ENCODE measurements around the gene PPARG. TPM values are rescaled to one million over a fixed set of nuclear protein-coding genes. Genes with fewer than 3 reads are reported as not detected.
"Not testable (repeated sequence)": the region's sequence is repeated elsewhere in the genome, so short reads cannot be mapped to it uniquely, and the experiment has no call there.

Gene PPARG
- total and polyA plus RNA-seq, 2 donors (not counting 3 experiments of a cell fraction or from before 2014, with no cell fraction given): 0.15 to 1.3 TPM

DNA sequence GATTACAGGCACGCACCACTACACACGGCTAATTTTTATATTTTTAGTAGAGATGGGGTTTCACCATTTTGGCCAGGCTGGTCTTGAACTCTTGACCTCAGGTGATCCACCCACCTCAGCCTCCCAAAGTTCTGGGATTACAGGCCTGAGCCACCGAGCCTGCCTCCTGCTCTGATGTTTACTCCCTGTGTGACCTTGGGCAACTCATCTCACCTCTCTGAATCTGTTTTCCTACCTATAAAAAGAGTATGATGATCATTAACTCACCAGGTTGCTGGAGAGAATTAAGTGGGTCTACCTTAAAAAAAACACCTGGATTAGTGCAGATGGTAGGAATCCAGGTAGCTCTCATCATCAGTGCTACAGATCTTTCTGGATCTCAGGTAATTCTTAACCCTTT, 190.3 kb downstream of the PPARG start:
- H3K9me1 ChIP-seq (replicated peaks; ENCODE audit: control insufficient read depth, extremely low read depth, insufficient read depth, low read length); BruUV-seq (replicated peaks); H3K4me2 ChIP-seq (ENCODE audit: insufficient read depth, low read length); H3K27ac ChIP-seq (ENCODE audit: insufficient read depth, low read depth, low read length); H3K4me3 ChIP-seq (replicated peaks in 1 of 3; ENCODE audit: insufficient read depth in 1 of 3, low read depth in 1 of 3, low read length in 3 of 3); FAIRE-seq; H3K36me3 ChIP-seq (ENCODE audit: control insufficient read depth in 2 of 2, extremely low read depth in 1 of 2, insufficient read depth in 2 of 2, low read length in 2 of 2); H3K79me2 ChIP-seq (ENCODE audit: control insufficient read depth, insufficient read depth, low read length); H3K9me3 ChIP-seq (replicated peaks; ENCODE audit: control insufficient read depth, insufficient read depth, low read length); DNase-seq (ENCODE audit: low read depth, low spot score); H4K20me1 ChIP-seq (replicated peaks; ENCODE audit: control insufficient read depth, extremely low read depth, insufficient read depth, low read length); H3K9ac ChIP-seq (replicated peaks; ENCODE audit: extremely low read depth, insufficient read depth, low read length); H3K27me3 ChIP-seq (ENCODE audit: control insufficient read depth in 2 of 2, insufficient read depth in 2 of 2, low read length in 2 of 2); dilution Hi-C loops (cut with MboI; ENCODE audit: extremely low pct_ligation_motif_present, low sequenced_read_pairs); POLR2A ChIA-PET: not testable (repeated sequence)
- peak overlapping the region; percentile 6 for H2AFZ ChIP-seq (ENCODE audit: low read depth, low read length)
- H3K4me1 ChIP-seq (ENCODE audit: control insufficient read depth, extremely low read depth, insufficient read depth, low read length): peaks cover 18% of the 10 kb centered on the region
- CTCF ChIA-PET: interaction anchor here (0.6 to 7.9 kb wide), 54 partner anchors 9 to 535 kb away, joined by 3 to 256 read pairs (median 4); partner anchors contain the start of genes CAND2 and TIMP4
- intact Hi-C loops (cut with micrococcal nuclease): loop anchor here (1.0 to 5.0 kb wide), 3 partner anchors 192 to 1102 kb away; partner anchors contain the start of gene PPARG

- Histone ChIP-seq H3K9me3 (replicated peaks; ENCODE audit: control insufficient read depth, insufficient read depth, low read length) (no peaks in the 10 kb centered on the region), H3K27ac (ENCODE audit: insufficient read depth, low read depth, low read length) (no peak overlapping the region), H3K4me3 (replicated peaks in 1 of 3; ENCODE audit: insufficient read depth in 1 of 3, low read depth in 1 of 3, low read length in 3 of 3) (no peak overlapping the region), H3K4me2 (ENCODE audit: insufficient read depth, low read length) (no peak overlapping the region), H3K9ac (replicated peaks; ENCODE audit: extremely low read depth, insufficient read depth, low read length) (no peak overlapping the region), H3K79me2 (ENCODE audit: control insufficient read depth, insufficient read depth, low read length) (peaks cover 4% of the 10 kb centered on the region), H3K27me3 (ENCODE audit: control insufficient read depth in 2 of 2, insufficient read depth in 2 of 2, low read length in 2 of 2) (no peaks in the 10 kb centered on the region), H3K36me3 (ENCODE audit: control insufficient read depth in 2 of 2, extremely low read depth in 1 of 2, insufficient read depth in 2 of 2, low read length in 2 of 2) (no peaks in the 10 kb centered on the region), H2AFZ (ENCODE audit: low read depth, low read length) (peak overlapping the region; percentile 79), H4K20me1 (replicated peaks; ENCODE audit: control insufficient read depth, extremely low read depth, insufficient read depth, low read length) (no peaks in the 10 kb centered on the region), H3K4me1 (ENCODE audit: control insufficient read depth, extremely low read depth, insufficient read depth, low read length) (peaks cover 21% of the 10 kb centered on the region), H3K9me1 (replicated peaks; ENCODE audit: control insufficient read depth, extremely low read depth, insufficient read depth, low read length) (no peaks in the 10 kb centered on the region)
- dilution Hi-C loops (cut with MboI; ENCODE audit: extremely low pct_ligation_motif_present, low sequenced_read_pairs): no loop called here
- TF ChIP-seq EZH2 (IDR thresholded peaks at IDR 0.05; ENCODE audit: borderline replicate concordance, low read depth, low read length, severe bottlenecking): no peak
- no peak for TF ChIP-seq GATA2 (IDR thresholded peaks at IDR 0.05; ENCODE audit: insufficient read depth, insufficient read length, low read depth, low read length)
- TF ChIP-seq, protein P1, sequence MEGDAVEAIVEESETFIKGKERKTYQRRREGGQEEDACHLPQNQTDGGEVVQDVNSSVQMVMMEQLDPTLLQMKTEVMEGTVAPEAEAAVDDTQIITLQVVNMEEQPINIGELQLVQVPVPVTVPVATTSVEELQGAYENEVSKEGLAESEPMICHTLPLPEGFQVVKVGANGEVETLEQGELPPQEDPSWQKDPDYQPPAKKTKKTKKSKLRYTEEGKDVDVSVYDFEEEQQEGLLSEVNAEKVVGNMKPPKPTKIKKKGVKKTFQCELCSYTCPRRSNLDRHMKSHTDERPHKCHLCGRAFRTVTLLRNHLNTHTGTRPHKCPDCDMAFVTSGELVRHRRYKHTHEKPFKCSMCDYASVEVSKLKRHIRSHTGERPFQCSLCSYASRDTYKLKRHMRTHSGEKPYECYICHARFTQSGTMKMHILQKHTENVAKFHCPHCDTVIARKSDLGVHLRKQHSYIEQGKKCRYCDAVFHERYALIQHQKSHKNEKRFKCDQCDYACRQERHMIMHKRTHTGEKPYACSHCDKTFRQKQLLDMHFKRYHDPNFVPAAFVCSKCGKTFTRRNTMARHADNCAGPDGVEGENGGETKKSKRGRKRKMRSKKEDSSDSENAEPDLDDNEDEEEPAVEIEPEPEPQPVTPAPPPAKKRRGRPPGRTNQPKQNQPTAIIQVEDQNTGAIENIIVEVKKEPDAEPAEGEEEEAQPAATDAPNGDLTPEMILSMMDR (IDR thresholded peaks at IDR 0.05; ENCODE audit: extremely low read depth in 1 of 2, insufficient read depth in 1 of 2, low read depth in 1 of 2, low read length in 2 of 2): peak; percentile 49 to 57
- no peak for TF ChIP-seq FOS (IDR thresholded peaks at IDR 0.05; ENCODE audit: borderline replicate concordance, insufficient read depth, low read length)
- TF ChIP-seq, protein P2, sequence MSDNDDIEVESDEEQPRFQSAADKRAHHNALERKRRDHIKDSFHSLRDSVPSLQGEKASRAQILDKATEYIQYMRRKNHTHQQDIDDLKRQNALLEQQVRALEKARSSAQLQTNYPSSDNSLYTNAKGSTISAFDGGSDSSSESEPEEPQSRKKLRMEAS (IDR thresholded peaks at IDR 0.05; ENCODE audit: insufficient read depth, insufficient read length): no peak
- TF ChIP-seq MYC (IDR thresholded peaks at IDR 0.05; ENCODE audit: low read depth, low read length): no peak
- DNase-seq (ENCODE audit: low read depth, low spot score) (peak; percentile 44), FAIRE-seq (peak; percentile 69)
- intact Hi-C loops (cut with micrococcal nuclease): loop anchor here (1.0 to 5.0 kb wide), 7 partner anchors 163 to 1103 kb away; partner anchors contain the start of gene PPARG
- ChIA-PET CTCF (interaction anchor here (0.6 to 7.9 kb wide), 59 partner anchors 8 to 1721 kb away, joined by 3 to 256 read pairs (median 4); partner anchors contain the start of genes CAND2 and TIMP4), POLR2A (no interaction called here)
- no TSS peak for BruUV-seq (replicated peaks)
These were observed 191.1 kb downstream of the PPARG start for GRCh38 chr3:12479919-12480427.

Data from endothelial cell of umbilical vein (primary cell).